SHP77 treated with DMSO at 0.1 percent for 48 hours (cell line): ENCODE results near the gene MAD1L1.

ENCODE experiments used
- DNase-seq: peaks from one replicate; lab custom pipeline; 2025; lab: John Stamatoyannopoulos, UW

MAD1L1 gene

DNA sequence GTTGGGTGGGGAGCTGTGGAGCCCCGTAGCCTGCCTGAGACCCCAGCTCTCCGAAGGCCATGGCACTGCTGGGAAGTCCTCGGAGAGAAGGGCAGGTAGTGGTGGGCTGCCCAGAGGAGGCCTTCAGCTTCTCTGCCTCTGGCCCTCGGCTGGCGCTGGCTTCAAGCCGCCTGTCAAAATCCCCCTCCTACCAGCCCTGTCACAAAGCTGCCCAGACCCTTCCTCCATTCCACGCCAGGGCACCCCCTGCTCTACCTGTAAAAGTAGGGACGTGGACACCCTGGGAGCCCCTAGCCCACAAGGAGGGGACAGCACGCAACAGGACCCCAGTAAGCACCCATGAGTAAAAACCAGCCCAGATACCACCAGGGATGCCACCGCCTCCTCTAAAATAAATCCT, 31.6 kb downstream of the MAD1L1 start:
- DNase-seq: no peak

GRCh38 chr7:2200584-2200980, 32.2 kb downstream of the MAD1L1 start:
- no peak for DNase-seq

DNA sequence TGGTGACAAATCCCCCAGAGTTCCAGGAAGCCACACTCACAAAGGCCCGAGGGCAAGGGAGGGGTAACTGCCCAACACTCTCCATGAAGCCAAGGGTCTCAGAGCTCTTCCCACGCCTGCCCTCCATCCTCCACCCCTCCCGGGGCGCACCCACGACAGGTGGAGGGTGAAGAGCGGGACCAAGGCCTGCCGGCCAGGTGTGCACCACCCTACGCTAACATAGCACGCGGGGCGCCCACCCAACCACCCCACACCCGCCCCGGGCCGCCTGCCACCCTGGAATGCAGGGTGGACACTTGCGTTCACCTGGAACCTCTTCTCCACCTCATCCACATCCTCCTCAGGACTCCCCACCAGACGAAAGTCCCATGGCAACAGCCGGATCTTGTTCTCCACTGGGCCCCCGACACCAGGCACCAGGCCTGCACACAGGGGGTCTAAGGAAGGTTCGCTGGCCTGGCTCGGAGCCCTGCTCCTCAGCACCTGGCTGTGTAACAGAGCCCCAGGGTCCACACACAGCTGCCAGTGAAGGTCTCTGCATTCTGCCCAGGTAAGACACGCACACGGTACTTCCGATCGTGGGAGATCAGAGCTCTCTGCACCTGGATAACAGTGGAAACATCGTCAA, 32.7 kb downstream of the MAD1L1 start:
- DNase-seq: no peak

- DNase-seq: no peak
These were observed 33.2 kb downstream of the MAD1L1 start for GRCh38 chr7:2199528-2199927.

GRCh38 chr7:2198760-2199159, 34.0 kb downstream of the MAD1L1 start:
- no peak for DNase-seq

- DNase-seq: peak; percentile 39
These were observed 34.5 kb downstream of the MAD1L1 start for GRCh38 chr7:2198206-2198605.

DNA sequence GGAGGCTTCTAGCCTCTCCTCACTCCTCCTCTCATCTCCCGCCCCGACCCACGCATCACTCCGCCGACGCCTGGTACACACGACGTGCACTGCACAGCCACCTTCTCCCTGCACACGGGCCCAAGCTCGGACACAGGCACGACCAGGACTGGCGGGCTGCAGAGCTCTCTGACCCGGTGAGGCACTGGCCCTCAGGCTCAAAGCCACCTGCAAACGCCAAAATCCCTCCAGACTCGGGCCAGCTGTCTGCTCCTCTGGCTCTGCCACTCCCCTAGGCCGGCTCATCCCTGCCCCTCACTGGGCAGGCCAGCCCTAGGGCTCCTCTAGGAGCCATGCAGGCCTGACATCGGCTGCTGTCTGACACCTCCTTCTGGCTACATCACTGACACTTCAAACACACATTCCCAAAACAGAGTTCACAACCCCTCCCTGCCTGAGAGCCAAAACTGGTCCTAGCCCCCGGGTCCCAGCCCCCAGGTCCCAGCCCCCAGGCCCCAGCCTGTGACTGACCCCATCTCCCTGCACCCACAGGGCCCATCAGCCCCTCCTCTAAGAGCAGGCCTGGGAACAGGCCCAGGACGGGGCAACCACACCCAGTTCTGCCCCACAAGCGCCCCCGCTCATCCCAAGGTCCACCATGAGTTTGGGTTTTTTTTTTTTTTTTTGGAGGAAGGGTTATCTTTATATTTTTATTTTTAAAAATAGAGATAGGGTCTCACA, 35.1 kb downstream of the MAD1L1 start:
- DNase-seq: no peak

- no peak for DNase-seq
These were observed 36.1 kb downstream of the MAD1L1 start for GRCh38 chr7:2196381-2197378.

- DNase-seq: no peak
These were observed 37.1 kb downstream of the MAD1L1 start for GRCh38 chr7:2195400-2196246.

DNA sequence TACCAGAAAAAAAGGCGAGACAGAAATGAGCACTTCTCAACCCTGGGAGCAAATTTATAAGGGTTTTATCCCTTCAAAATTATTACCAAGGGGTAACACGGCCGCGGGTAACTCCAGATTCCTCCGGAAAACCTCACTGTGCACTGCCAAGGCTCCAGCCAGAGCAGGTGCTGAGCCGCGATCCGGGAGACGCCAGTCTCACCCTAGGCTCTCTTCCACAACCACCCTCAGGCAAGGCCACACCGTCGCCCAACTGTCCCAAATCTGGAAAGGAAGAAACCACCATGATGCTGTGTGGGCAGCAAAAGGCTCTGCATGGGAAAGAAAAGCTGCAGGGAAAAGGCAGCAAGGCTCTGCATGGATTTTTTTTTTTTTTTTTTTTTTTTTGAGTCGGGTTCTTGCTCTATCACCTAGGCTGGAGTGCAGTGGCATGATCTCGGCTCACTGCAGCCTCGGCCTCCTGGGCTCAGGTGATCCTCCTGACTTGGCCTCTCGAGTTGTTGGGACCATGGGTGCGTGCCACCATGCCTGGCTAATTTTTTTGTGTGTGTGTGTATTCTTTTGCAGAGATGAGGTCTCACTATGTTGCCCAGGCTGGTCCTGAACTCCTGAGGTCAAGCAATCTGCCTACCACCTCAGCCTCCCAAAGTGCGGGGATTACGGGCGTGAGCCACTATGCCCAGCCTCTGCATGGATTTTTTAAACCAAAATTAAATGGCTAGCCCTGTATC, 39.0 kb downstream of the MAD1L1 start:
- DNase-seq: no peak

GRCh38 chr7:2192831-2193534, 39.8 kb downstream of the MAD1L1 start:
- DNase-seq: peak; percentile 94

DNA sequence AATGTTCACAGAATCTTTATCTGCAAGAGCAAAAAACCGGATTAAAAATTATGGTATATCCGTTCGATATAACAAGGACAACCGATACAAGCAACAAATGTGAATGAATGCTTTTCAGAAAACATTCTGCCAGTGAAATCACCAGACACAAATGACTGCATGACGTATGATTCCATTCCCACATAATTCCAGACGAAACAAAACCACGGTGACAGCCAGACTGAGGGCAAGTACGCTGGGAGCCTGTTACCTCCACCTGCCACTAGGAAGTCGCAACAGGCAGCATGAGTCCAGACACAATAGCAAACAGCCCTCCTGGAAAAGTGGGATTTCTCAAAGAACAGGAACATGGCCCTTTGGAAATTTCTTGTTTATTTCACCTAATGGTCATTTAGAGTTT, 41.7 kb downstream of the MAD1L1 start:
- no peak for DNase-seq

- DNase-seq: no peak
These were observed 42.2 kb downstream of the MAD1L1 start for GRCh38 chr7:2190531-2190930.

DNA sequence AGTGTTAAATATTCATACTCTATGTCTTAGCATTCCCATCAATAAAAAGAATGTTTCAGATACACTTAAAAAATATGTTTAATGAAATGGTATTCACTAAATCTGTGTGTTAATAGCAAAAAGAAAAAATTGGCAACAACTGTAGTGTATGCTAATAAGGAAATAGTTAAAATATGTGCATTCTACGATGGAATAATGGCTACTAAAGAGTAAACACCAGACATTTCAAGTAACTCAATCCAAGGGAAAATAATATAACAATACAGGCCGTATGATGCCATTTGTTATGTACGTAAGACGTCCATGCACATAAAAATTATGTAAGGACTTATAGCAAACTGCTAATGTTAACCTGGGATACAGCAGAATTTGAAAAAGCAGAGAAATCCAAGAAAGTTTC, 46.6 kb downstream of the MAD1L1 start:
- no peak for DNase-seq

DNA sequence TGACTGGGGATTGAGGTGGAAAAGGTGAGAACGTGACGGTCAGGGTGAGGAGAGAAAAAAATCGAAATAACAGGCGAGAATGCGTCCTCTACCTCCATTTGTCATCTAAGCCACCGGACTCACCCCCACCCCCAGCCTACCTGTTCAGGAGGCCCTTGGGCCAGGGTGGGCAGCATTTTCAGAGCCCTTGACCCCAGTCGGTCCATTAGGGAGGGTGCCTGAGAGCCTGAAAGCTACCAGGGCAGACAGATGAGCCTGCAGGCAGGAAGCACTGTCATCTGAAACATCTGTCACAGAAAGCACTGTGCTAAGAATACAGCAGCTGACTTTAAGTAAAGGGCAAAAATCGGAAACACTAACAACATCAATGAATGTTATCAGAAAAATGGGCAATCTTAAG, 47.0 kb downstream of the MAD1L1 start:
- DNase-seq: no peak

DNA sequence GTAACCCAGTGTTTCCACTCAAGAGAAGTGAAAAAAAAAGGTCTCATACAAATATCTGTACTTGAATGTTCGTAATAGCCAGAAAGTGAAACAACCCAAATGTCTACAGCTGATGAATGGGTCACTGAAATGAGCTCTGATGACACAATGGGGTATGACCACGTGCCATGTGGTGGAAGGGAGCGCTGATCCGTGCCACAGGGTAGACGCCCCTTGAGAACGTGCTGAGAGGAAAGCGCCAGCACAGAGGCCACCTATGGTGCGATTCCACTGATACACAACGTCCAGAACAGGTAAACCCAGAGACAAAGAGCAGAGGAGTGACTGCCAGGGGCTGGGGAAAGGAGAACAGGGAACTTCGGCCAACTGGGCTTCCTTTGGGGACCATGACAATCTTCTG, 50.3 kb downstream of the MAD1L1 start:
- DNase-seq: no peak

- no peak for DNase-seq
These were observed 51.5 kb downstream of the MAD1L1 start for GRCh38 chr7:2181077-2181854.

DNA sequence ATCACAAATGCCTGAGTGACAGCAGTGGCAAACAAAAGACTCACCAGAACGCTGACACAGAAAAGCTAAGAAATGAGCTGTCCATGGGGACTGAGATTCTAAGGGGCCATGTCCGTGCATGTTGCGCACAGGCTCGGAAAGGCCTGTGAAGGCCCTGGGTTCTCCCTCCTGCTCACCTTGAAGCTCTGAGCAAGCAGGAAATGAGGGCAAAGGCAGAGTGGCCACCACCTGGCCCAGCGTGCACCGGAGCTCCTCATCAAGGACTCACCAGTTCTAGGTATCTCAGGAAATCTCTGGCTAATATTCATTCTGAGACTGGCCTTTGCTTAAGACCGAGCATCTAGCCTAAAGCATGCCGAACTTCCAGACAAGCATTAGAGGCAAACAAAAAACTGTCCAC, 52.7 kb downstream of the MAD1L1 start:
- no peak for DNase-seq

DNA sequence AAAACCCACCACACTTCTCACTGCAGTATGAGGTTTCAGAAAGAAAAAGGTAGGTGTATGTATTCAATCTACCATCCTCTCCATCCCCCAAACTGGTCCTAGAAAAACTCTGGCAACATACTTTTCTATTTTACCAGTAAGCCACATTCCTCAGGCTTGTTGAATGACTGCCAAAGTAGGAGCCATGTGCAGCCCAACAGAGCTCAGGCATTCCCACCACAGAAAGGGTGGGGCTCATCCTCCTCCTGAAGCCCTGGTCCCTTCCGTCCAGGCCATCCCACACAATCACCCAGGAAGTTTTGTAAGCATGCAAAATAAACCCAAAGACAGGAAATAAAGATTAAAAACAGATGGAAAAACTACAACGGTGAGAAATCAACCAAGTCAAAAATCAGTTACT, 57.2 kb downstream of the MAD1L1 start:
- DNase-seq: no peak

DNA sequence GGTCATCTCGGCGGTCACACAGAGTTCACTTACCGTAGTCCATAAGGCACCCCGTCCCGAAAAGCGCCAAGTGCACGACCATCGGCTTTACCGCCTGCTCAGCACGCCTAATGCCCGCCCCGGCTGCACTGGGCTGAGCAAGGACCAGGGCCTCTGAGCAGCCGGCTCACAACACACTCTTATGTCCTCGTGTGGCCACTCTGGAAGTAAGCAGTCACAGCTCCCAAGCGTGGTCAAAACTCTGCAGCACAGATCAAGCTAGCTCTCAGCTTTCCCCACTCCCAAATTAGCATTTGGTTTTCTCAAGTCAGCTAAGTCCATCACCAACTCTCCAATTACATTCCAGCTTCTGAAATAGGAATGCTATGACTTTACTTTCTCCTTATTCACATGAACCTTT, 57.7 kb downstream of the MAD1L1 start:
- DNase-seq: no peak
